Subcutaneous abdominal adipose tissue (tissue), 5 donors: ENCODE results near the gene ANKRD66.
"Not testable (repeated sequence)": the region's sequence is repeated elsewhere in the genome, so short reads cannot be mapped to it uniquely, and the experiment has no call there.

ENCODE experiments used
- H3K27ac ChIP-seq: one replicate; pipeline ENCODE4 v1.7.0; 2013; ENCODE audit warnings: low read depth, mild to moderate bottlenecking, inconsistent platforms, low read length, moderate library complexity
- H3K27me3 ChIP-seq, 5 donors: one replicate each; pipeline ENCODE4 v1.7.0; 2013; ENCODE audit warnings: low read length in 5 of 5, inconsistent platforms in 1 of 5; ENCODE audit not compliant: control insufficient read depth in 5 of 5, insufficient read depth in 4 of 5
- H3K36me3 ChIP-seq, 5 donors: one replicate each; pipeline ENCODE4 v1.7.0; 2013; ENCODE audit warnings: low read length in 5 of 5; ENCODE audit not compliant: control insufficient read depth in 5 of 5, insufficient read depth in 5 of 5
- H3K4me1 ChIP-seq, 5 donors: one replicate each; pipeline ENCODE4 v1.7.0; 2013; ENCODE audit warnings: low read length in 5 of 5, mild to moderate bottlenecking in 3 of 5, moderate library complexity in 1 of 5; ENCODE audit not compliant: control insufficient read depth in 5 of 5, insufficient read depth in 5 of 5
- H3K4me3 ChIP-seq, 5 donors: one replicate each; pipeline ENCODE4 v1.7.0; 2013; ENCODE audit warnings: low read length in 5 of 5, low read depth in 1 of 5
- H3K9ac ChIP-seq, 5 donors: one replicate each; pipeline ENCODE4 v1.7.0; 2013; ENCODE audit warnings: low read length in 5 of 5, mild to moderate bottlenecking in 4 of 5, moderate library complexity in 3 of 5
- H3K9me3 ChIP-seq, 5 donors: one replicate each; pipeline ENCODE4 v1.7.0; 2013; ENCODE audit warnings: low read length in 5 of 5; ENCODE audit not compliant: control insufficient read depth in 5 of 5
- donor health status: healthy.
- donor health status: healthy.
- donor health status: healthy.
- donor health status: healthy.
- donor health status: healthy.

ANKRD66 gene

DNA sequence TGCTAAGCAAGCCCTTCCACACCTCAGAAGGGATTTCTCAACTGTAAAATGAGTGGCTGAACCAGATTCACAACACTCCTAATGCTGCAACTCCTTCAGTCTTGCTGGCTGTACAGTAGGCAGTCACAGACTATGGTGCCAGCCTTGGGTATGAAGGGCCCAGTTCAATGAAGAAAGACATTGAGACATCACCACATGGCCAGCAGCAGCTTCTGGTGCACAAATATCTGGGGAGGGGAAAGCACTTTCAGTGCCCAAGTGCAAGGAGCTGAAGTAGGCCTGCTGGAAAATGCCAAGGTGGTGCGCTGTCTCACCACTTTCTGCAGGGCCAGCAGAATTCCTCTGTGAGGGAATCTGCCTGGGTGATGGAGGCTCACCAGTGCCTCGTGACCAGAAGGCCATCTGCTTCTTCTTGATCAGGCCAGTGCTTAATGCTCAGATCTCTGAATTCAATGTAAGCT is 13.4 kb upstream of the ANKRD66 start:
- Histone ChIP-seq H3K27ac (no peak overlapping the region), H3K9ac (no peak overlapping the region), H3K9me3 (no peaks in the 10 kb centered on the region), H3K4me3 (no peak overlapping the region), H3K27me3 (peaks cover 3 to 17% (median 9%) of the 10 kb centered on the region in 5 donors), H3K4me1 (peaks cover 3 to 19% (median 17%) of the 10 kb centered on the region in 5 donors), H3K36me3 (no peaks in the 10 kb centered on the region)

- Histone ChIP-seq H3K9ac (peak within 1 kb of the TSS; percentile 28 to 64 (median 35)), H3K9me3 (no peaks in the 10 kb centered on the region), H3K36me3 (no peaks in the 10 kb centered on the region), H3K4me1 (peaks cover 3 to 19% (median 17%) of the 10 kb centered on the region in 5 donors), H3K27ac (no peak within 1 kb of the TSS), H3K4me3 (peak within 1 kb of the TSS; percentile 64 to 79 (median 73)), H3K27me3 (peaks cover 3 to 17% (median 9%) of the 10 kb centered on the region in 5 donors)
These were observed 11.6 kb upstream of the ANKRD66 start, which contains the start of gene PLA2G7 for GRCh38 chr6:46734867-46735719. Gene PLA2G7, minus strand, starts transcription at chr6:46735375. Its CDS starts 12,484 bp downstream, at chr6:46722891.

DNA sequence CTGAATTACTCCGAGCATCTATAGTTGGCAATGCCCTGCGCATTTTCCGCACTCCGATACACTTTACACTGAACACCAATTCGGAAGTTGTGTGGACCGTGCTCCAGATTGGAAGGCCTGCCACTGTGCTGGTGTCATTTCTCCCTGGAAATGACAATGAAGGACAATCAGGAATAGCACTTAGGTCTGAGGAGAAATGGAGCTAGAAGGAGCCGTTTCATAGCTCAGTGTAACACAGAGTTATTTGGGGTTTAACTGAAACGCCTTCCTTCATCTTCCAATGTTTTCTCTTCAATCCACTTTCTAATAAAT is 11.1 kb upstream of the ANKRD66 start:
- Histone ChIP-seq H3K9me3 (no peaks in the 10 kb centered on the region), H3K4me3 (peak overlapping the region; percentile 51 to 79 (median 73)), H3K27ac (no peak overlapping the region), H3K36me3 (no peaks in the 10 kb centered on the region), H3K9ac (no peak overlapping the region), H3K27me3 (peaks cover 3 to 17% (median 9%) of the 10 kb centered on the region in 5 donors), H3K4me1 (peaks cover 3 to 19% (median 17%) of the 10 kb centered on the region in 5 donors)

GRCh38 chr6:46736906-46737305 is 9.8 kb upstream of the ANKRD66 start:
- Histone ChIP-seq H3K27ac (no peak overlapping the region), H3K4me3 (no peak overlapping the region), H3K36me3 (no peaks in the 10 kb centered on the region), H3K9me3 (no peaks in the 10 kb centered on the region), H3K4me1 (peaks cover 3 to 19% (median 17%) of the 10 kb centered on the region in 5 donors), H3K27me3 (peaks cover 3 to 17% (median 9%) of the 10 kb centered on the region in 5 donors), H3K9ac (no peak overlapping the region)

GRCh38 chr6:46741482-46741881 is 5.3 kb upstream of the ANKRD66 start:
- Histone ChIP-seq H3K9ac (no peak overlapping the region), H3K27ac (no peak overlapping the region), H3K4me3 (no peak overlapping the region), H3K4me1 (no peaks in the 10 kb centered on the region), H3K27me3 (peaks cover 0 to 2% (median 0%) of the 10 kb centered on the region in 5 donors), H3K9me3 (no peaks in the 10 kb centered on the region), H3K36me3 (no peaks in the 10 kb centered on the region)

DNA sequence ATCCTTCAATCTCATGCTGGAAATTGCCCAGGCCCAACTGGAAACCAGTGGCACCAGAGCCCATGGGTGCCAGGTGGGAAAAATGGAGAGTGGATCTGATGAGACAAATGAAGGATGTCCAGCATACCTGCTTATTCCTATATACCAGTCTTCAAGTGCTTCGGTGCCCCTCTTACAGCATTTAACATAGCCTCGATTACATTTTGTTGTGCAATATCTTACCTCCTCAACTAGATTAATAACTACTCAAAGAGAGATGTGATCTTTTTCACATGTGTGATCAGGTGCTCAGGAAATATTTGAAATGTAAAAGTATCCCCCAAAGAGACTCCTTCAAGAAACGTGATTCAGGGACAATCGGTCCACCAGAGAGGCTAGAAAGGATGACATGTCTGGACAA is 4.8 kb upstream of the ANKRD66 start:
- Histone ChIP-seq H3K36me3 (no peaks in the 10 kb centered on the region), H3K9me3 (no peaks in the 10 kb centered on the region), H3K9ac (no peak overlapping the region), H3K27me3 (no peaks in the 10 kb centered on the region), H3K4me1 (no peaks in the 10 kb centered on the region), H3K27ac (no peak overlapping the region), H3K4me3 (no peak overlapping the region)

GRCh38 chr6:46743425-46744158 is 3.1 kb upstream of the ANKRD66 start:
- Histone ChIP-seq H3K4me3 (no peak overlapping the region), H3K27ac (no peak overlapping the region), H3K9me3 (no peaks in the 10 kb centered on the region), H3K4me1 (no peaks in the 10 kb centered on the region), H3K27me3 (no peaks in the 10 kb centered on the region), H3K9ac (no peak overlapping the region), H3K36me3 (no peaks in the 10 kb centered on the region)

DNA sequence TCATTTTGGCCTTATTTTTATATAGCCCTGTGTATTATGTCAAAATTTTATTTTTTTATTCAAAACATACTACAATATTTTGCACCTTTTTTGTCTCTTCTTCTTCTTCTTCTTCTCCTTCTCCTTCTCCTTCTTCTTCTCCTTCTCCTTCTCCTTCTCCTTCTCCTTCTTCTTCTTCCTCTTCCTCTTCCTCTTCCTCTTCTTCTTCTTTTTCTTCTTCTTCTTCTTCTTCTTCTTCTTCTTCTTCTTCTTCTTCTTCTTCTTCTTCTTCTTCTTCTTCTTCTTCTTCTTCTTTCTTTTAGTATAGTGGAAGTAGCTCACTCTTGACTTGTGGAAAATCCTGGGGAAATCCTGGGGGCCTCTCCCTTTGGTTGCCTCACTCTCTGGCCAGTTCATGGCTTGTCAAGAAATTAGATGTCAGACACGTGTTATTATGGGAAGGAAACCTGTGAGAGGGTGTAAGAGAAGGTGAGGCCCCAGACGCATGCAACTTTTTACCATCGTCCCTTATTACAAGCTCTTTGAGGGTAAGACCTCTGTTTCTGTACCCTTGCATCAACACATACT is 2.5 kb upstream of the ANKRD66 start:
- H3K27me3 ChIP-seq, H3K9ac ChIP-seq, H3K4me3 ChIP-seq, H3K4me1 ChIP-seq, H3K27ac ChIP-seq, H3K36me3 ChIP-seq, H3K9me3 ChIP-seq: not testable (repeated sequence)

GRCh38 chr6:46745973-46746372 is 760 bp upstream of the ANKRD66 start:
- Histone ChIP-seq H3K9me3 (no peaks in the 10 kb centered on the region), H3K27me3 (no peaks in the 10 kb centered on the region), H3K4me1 (no peaks in the 10 kb centered on the region), H3K27ac (no peak overlapping the region), H3K36me3 (no peaks in the 10 kb centered on the region), H3K4me3 (no peak overlapping the region), H3K9ac (no peak overlapping the region)
